Stimulated activated CD4-positive, alpha-beta T cell treated with anti-CD3 and anti-CD28 coated beads, Interleukin-4, amount 100 ng/mL, for 4 hours (primary cell): ENCODE measurements around the gene PYGO2.
A peak's percentile ranks its signal among the peaks of the same experiment; 100 is the strongest.
"Not testable (repeated sequence)": the region's sequence is repeated elsewhere in the genome, so short reads cannot be mapped to it uniquely, and the experiment has no call there.

Experiments
- DNase-seq, 2 experiments: peaks; one replicate each; pipeline ENCODE4 v3.0.0-alpha.2; 2020

PYGO2 gene

DNA sequence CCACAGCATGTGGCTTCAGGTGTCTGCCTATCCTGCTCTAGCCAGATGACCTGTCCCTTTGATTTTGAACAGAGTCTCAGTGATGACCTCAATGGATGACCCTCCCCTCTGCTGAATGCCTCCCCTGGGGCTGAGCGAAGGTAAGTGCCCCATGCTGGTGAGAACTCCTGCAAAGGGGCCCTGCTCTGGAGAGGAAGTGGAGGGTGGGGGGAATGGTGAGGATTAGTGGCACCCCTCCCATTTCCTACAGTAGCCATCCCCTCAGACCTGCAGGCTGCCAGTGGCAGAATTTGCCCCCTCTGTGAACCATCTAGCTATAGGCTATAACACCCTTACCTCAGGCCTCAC is 21.4 kb downstream of the PYGO2 start:
- no peak for DNase-seq

DNA sequence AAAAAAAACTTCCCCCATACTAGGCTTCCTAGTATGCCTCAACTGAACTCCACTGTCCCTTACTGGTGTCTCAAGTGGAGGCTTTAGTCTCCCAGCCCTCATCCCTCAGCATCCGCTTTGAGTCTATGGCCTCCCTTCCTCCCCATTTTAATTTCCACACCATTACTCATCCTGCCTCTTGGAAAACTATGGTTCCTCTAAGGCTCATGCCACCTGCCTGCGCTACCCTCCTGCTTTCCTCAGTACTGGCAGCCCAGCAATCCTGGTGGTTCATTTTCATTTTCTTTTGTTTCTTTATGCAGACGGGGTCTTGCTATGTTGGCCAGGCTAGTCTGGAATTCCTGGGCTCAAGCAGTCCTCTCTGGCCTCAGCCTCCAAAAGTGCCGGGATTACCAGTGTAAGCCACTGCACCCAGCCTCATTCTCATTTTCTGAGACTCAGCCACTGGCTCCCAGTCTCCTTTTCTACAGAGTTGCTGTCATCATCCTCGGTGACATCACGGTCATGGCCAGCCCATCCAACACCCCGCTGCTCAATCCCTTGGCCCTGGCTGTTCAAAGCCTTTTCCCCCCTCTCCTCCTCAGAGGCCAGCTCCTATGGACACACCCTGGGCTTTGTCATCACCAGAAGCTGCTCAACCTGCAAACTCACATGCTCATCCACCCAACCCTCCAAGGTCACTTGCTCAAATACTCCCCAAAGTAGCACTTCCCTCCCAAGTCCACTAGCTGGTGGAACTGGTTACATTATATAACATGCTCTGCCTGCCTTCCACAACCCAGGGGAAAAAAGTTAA is 22.8 kb downstream of the PYGO2 start:
- DNase-seq = no peak

DNA sequence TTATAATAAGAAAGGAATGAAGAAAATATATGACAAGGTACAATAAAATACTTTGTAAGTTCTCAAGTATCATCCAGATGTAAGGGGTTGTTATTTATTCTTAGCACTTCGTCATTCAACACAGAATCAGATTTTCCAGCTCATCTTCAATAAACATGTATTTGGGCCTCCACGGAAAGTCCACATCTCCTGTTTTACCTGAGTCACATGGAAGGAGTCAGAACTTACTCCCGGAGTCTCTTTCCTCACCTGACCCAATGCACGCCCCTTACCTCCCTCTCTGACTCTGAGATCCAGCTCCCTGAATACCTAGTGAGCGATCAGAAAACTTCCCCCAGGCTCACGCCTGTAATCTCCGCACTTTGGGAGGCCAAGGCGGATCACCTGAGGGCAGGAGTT is 23.6 kb downstream of the PYGO2 start:
- no peak for DNase-seq

DNA sequence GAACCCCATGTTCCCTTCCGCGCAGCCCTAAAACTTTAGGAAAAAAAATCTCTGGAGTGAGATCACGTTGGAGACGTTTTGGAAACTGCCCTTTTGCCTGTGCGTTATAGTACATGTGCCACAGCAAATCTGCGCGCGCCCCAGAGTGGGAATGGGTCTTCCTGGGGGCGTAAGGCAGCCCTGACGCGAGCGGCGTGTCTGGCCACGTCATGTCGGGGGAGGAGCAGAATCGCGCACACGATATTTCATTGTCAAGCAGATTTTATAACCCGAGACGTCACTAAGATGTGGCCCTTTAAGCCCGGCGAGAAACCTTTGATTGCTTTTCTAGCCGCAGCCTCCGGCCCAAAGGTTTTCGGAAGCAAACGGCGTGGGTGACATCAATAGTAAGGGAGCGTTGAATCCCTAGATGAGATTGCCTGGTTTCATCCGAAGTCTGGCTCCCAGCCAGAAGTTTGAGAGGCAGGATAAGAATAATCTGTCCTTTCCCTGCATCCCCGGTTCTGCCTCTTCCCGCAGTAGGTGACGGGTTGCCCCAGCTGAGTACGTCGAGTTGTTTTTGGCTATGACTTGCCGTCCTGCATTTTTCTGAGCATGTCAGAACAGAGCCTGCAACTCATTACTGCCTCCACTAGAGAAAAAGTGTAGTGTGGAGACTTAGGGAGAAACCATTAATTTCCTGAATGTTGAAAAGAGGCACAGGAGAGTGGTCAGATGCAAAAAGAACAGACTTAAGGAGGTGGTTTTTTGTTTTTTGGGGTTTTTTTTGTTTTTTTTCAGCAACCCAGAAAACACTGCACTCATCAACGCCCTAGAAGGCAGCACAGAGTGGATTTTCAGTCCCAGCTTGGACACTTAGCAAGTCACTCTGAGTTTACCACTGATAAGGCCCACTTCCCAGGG is 24.2 kb downstream of the PYGO2 start:
- DNase-seq = peak; percentile 83 to 88

DNA sequence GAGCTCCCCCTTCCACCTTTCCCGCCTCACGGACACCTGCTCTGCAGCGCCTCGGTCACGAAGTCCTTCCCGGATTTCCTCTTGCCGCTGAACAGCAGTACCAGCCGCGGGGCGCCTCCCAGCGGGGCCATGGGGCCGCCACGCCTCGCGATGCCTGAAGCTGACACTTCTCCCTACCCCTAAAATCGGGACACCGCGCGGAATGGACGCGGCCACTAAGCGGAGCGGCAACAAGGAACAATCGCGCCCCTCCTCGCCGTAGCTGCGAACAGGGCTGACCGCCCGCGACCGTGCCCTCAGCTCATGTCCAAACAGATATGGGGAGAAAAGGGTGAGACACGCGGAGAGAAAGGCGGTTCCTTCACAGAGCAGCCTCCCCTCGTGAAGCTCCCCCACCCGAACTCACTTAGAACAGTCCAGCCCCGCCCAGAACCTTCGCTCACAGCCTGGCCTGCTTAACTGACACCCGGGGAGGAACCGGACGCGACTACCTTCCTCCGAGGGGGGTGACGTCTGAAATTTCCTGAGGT is 25.0 kb downstream of the PYGO2 start, which contains the start of gene PMVK:
Gene PMVK (minus strand): TSS at position 165 of the 530 bp plus-strand sequence. CDS start 34 bp downstream, at position 131.
- DNase-seq = peak; percentile 89 to 93

DNA sequence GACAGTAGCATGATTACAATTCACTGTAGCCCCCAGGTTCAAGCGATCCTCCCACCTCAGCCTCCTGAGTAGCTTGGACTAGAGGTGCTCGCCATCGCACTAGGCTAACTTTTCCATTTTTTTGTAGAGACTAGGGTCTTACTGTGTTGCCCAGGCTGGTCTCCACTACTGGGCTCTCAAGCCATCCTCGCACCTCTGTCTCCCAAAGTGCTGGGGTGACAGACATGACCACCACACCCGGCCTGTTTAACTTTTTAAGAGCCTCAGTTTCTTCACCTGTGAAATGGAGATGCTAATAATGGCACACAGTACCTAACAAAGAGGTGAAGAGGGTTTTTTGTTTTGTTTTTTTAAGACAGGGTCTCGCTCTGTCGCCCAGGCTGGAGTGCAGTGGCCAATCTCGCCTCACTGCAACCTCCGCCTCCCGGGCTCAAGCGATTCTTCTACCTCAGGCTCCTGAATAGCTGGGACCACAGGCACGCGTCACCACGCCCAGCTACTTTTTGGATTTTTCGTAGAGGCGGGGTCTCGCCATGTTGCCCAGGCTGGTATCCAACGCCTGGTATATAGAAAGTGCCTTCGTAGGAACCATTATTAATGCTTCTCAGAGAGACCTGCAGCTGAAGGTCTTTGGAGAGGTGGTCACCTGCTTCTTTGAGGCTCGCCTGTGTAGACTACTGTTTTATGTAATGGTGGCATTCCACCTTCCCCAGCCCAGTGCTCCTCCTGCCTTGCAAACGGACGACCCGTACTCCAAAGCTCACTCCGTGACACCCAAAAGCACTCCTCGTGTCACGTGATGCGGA is 25.6 kb downstream of the PYGO2 start:
- DNase-seq = no peak

DNA sequence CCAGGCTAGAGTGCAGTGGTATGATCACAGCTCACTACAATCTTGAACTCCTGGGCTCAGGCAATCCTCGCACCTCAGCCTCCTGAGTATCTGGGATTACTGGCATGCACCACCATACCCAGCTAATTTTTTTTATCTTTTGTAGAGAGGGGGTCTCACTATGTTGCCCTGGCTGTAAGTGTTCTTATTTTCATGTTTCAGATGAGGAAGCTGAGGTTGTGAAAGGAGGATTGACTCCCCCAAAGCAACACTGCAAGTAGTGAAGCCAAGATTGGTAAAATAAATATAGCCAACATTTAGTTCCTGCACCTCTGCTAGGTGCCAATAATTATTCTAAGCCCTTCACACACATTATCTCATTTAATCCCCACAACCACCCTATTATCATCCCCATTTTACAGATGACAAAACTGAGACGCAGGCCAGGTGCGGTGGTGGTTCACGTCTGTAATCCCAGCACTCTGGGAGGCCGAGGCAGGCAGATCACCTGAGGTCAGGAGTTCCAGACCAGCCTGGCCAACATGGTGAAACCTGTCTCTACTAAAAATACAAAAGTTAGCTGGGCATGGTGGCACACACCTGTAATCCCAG is 27.1 kb downstream of the PYGO2 start:
- DNase-seq = no peak

DNA sequence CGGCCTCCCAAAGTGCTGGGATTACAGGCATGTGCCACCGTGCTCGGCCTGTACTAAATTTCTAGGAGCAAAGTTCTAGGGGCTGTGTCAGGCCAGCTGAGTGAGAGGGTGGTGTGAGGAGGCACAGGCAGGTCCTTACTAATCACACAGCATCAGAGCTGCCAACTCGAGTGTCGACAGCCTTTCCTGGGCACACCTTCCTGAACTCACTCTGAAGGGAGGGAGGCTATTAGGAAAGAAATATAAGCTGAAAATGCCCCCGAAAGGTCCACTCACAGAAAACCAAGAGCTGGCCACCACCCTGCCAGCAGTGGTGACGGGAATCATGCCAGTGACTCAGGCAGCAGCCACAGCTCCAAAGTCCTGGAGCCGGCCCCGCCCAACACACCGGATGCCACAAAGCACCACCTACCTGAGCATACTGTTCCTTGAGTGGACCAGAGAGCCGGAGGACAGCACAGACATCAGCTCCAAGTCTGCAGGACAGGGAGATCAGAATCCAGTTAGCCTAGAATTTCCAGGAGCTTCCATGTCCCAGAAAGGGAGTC is 29.6 kb downstream of the PYGO2 start:
- DNase-seq = no peak

DNA sequence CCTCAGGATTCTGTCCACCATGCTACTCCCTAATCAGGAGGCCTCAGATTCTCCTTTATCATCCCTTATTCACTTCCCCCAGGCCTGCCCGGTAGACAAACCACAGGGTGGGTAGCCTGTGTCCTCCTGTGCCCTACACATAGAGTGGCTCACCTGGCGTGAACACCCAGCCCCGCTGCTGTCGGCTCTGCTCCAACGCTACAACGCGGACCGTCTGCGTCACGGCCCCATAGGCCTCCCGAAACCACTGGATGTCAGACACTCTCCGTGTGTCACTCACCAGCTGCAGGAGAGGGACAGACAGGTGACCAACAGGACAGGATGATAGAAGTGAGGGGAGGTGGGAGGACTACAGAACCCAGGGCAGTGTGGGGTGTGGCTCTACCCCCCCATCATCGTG is 35.4 kb downstream of the PYGO2 start:
- DNase-seq = no peak

DNA sequence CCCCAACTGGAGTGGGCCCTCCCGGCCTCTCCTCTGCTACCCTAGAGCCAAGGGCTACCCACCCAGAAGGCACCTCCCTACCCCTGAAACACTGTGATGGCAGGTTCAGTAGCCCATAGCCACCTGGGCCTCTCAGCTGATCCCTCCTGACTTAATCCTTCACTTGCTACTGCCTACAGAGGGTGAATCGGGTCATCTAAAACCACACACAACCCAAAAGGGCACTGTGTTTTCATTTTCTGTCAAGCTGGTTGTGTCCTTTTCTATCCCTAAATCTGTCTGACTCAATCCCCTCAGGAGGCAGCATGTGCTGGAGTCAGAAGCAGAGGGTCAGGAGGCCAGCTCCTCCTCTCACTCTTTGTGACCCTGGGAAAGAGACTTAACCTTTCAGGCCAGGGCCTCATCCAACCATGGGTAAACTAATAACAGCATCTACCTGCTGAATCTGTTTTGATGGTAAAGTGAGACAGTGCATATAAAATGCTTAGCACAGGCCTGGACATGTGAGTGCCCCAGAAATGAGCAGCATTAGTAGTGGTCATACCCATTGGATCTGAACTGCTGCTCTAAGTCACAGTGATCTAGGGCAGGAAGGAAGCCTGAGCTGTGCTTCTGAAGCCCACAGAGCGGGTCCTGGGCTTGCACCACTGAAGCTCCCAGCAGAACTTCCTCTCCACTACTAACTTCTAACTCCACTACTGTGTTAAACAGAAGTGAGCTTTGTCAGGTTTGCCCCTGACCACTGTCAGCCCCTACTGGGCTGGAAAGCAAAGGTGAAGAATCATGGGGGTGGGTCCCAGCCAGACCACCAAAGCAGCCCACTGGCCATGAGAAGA is 36.0 kb downstream of the PYGO2 start:
- no peak for DNase-seq

DNA sequence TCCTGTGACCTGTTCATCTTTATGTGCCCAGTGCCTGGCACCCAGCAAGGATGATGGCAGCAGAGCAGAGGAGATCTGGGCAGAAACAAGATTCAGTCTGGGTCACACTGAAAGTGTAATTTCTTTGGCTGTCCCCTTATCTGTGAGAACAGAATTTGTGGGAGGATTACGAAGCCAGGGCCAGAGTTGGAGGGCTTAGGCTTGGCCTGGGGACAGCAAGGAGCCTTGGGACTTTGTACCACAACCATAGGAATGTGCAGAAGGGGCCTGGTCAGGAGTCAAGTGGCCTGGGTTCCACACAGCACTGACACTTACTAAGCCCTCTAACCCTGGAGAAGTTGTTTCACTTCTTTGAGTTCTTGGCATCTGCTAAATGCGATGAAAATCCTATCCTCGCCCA is 37.9 kb downstream of the PYGO2 start:
- DNase-seq = no peak

DNA sequence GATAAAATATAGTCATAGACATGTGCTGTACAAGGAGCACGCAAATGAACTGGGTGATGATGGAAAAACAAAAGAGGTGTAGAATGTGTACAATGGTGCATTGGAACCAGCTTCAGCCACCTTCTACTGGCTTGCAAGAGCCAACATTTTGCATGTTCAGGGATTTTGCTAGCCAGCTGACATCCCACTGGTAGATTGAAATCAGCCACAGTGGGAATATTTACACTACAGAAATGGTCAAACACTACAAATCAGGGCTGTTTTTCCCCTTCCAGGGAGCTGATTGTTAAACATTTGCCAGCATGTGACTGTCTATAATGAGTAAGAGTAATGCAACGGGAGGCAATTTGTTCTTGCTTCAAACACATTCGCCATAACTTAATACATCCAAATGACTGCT is 48.3 kb downstream of the PYGO2 start:
- no peak for DNase-seq

DNA sequence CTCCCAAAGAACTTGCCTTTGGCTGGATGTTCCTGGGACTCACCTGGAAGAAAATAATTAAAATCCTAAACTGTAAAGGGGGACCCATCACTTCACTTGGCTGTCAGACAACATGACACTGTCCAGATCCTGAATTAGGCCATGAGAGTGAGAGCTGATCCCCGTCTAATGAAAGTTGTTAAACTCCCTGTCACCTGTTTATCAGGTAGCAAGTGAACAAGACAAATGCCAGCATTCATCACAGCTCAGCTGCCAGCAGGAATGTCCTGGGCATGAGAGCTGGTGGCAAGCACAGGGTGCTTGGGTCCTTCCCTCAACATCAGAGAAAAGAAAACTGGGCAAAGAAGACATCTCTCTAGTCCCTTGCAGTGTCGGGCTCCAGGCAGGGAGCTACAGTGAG is 48.8 kb downstream of the PYGO2 start:
- DNase-seq = no peak

DNA sequence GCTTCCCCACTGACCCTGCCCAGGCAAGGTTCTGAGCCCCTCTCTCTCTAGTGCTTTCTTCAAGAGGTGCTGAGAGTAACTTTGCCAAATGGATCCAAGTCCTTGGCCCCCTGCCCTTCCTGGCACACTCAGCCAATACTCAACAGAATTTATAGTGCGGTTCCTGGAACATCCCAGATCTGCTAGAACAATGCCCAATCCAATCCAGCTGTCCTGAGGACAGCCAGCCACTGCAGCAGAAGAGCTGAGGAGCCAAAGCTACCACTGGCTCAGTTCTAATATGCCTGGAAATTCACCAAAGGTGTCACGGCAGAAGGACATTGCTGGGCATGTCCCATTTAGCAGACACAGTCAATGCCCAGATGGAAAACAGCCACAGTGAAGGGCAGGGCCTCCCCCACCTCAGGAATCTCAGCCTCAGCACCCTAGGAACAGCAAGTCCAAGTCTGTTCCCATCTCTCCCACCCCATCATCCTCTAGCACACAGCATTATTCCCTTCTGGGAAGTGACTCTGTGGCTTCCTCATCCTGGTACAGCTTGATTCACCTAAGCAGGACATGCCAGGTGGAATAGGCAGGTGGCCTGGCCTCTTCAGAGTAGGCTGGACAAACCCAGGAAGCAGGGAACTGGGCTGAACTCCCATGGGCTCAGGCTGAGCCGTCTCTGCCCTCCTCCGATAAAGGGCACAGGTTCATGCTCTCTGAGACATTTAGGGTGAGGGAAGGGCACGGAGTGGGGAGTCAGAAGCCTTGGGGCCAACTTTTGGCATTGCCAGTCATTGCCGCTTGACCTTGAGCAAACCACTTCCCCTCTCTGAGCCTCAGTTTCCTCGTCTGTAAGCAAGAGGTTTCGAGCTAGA is 49.7 kb downstream of the PYGO2 start:
- no peak for DNase-seq

DNA sequence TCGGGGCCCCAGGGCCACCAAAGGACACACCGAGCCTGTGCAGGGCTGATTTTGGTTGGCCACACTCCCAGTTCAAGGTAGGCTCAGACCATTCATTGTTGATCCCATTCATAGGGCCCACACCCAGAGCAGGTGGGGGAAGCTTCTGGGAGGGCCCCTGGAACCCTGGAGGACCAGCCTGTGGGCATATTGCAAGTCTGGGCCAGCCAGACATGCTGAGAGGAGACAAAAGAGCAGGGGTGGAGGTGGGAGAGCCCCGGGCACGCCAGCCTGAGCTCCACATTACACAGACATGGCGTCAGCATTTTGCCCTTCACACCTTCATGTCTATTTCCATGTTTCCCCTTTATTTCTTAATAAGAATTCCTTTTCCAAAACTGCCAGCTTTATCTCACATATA is 50.7 kb downstream of the PYGO2 start:
- no peak for DNase-seq

DNA sequence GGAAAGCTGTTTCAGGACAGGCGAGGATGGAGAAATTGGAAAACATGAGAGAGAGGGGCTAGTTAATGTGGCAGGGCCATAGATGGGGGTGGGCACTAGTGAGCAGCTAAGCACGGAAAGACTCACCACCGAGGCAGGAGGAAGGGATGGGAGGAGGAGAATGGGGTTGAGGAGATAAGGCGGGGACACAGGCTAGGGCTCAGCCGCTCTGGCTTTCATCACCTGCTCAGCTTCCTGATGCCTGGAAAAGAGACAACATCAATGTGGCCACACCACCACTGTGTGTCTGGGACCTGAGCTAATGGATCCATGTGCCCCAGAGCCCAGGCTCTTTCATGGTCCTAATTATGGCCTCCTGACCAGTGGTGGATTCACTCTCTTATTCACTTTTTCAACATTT is 52.6 kb downstream of the PYGO2 start:
- DNase-seq = no peak

DNA sequence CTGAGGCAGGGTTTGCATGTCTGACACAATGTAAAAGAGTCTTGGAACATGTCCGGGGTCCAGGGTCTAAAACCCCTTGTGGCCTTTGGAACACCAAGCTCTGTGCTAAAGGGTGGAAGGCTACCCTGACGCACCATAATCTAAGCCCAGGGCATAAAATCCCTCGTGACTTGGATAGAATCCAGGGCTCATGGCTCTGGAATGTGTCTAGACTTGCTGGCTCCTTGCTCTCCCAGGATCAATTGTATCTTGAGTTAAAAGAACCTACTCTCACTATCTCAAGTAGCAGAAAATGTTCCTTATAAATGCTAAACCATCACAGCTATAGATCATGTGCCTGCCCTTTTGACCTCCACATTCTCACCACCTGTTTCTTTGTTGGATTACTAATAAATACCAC is 53.5 kb downstream of the PYGO2 start:
- DNase-seq = not testable (repeated sequence)
